C4-2B (cell line): ENCODE data around the gene NINL.

Experiments used
- CTCF ChIP-seq: fragments of 450-650 bp; conservative IDR thresholded peaks from 2 replicates; pipeline ENCODE4 v1.5.1; 2017; ENCODE audit warnings: mild to moderate bottlenecking
- ZFX ChIP-seq: fragments of 450-650 bp; IDR thresholded peaks from 2 replicates; pipeline ENCODE4 v1.6.1; 2017

GRCh38 chr20:25510202-25510601 is 75.1 kb downstream of the NINL start:
- TF ChIP-seq CTCF, result no peak
- no peak for TF ChIP-seq ZFX
